GM19328 (cell line): ENCODE data around the gene SH3TC1.
A peak's percentile ranks its signal among the peaks of the same experiment; 100 is the strongest.

ENCODE experiments used
- ATAC-seq: cut with Tn5 transposase; IDR thresholded peaks from one replicate; pipeline ENCODE4 v1.9.1; 2021; ENCODE audit warnings: mild to moderate bottlenecking, moderate library complexity; ENCODE audit not compliant: unreplicated experiment

SH3TC1 gene

DNA sequence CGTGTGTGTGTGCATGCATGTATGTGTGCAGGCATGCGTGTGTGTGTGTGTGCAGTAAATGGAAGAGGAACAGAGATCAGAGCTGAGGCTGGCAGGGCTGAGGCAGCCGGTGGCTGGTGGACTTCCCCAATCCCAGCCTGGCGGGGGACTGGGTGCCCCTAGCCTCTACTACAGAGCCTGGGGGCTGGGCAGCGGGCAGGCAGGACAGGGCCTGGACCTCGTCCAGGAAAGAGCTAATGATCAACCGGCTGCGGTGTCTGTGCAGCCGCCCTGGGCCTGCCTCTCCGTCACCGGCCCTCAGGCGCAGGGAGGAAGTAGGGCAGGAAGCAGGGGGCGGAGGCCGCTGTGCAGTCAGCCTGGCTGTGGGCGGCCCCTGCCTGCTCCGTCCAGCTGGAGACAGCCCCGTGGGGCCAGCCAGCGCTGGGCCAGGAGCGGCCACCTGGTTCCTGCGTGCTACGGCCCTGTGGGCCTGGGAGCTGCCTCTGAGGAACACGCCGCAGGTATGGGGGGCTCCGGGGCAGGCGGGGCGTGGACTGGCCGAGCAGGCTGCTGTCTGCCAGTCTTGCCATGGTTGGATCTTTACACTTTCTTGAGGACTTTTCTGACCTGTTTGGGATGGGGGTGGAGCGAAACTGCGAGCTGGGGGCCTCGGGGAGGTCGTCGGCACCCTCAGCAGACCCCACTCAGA is at the start of gene SH3TC1:
Gene SH3TC1, plus strand, starts transcription at position 385 of the 688 bp plus-strand sequence. CDS start 5,905 bp downstream, outside the sequence.
- peak; percentile 79 for ATAC-seq

- ATAC-seq = no peak
Measured at GRCh38 chr4:8149664-8150063, 49.4 kb upstream of the SH3TC1 start.

DNA sequence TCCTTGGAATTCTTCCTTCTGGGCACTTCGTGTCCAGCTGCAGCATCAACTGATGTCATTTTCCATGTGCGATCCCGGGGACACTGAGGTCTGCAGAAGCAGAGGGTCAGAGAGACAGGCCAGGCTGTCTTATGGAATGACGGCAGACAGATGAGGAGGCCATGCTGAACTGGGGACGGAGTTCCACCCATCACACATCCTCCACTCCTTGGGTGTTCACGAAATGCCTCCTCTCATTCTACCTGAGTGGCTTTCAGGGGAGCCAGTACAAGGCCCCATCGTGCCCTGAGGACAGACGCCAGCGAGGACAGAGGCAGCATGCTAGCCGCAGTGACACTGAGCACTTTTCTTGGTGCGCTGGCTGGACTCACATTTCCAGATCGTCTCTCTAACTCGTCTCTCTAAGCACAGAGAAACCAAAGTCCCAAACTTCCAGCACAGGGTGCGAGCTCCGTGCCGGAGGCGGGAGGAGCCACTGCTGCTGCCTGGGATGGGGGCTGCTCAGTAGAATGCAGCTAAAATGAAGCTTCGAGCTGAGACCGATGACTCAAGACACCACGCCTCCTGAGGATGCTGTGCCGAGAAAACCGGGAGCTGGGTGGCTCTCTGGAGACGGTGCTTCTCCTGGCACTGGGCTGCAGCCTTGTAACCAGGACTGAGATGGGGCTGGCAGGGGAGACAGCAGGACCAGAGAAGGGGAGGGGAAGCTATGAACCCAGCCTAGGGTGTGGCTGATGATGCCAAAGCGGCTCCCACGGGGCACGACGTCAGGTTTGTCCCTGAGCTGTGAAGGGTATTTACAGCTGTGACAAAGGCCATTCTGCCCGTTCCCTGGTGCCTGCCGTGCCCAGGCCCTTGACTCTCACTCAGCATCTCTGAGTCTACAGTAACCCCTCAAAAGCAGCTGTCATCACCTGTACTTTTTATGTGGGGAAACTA is 48.7 kb upstream of the SH3TC1 start:
- ATAC-seq = no peak

GRCh38 chr4:8151165-8151650 is 47.9 kb upstream of the SH3TC1 start:
- ATAC-seq = no peak

DNA sequence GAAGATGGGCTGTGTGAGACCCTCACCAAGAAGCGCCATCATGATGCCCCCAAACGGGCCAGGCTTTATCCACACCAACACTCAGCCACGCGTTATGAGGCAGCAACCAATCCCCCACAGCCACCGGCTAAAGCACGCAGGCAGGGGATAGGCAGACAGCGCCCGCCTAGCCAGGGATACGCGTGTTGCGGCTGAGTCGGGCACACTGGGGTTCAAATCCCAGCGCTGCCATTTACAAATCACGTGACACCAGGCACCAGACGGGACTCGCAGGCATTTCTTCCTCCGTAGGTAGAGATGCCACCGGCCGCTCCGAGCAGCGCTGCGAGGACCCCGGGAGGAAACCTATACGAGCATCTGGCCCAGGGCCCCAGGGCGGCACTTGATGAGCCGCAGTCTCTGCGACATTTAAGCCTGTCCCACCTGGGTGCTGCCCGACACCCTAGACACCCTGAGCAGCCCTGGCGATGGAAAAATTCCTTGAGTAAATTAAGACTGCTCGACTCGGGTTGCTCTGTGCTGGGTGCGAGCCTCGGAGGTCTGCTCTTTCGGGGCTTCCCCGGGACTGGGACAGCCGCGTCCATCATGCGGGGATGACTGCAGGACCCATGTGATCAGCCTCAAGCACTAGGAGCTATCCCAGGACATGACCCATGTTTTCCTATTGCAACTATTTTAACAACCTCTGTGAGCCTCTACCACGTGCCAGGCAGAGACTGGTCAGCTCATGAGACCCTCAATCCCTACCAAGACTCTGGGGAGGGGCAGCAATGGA is 46.8 kb upstream of the SH3TC1 start:
- ATAC-seq = no peak

- ATAC-seq = no peak
Measured at GRCh38 chr4:8152865-8153257, 46.2 kb upstream of the SH3TC1 start.

DNA sequence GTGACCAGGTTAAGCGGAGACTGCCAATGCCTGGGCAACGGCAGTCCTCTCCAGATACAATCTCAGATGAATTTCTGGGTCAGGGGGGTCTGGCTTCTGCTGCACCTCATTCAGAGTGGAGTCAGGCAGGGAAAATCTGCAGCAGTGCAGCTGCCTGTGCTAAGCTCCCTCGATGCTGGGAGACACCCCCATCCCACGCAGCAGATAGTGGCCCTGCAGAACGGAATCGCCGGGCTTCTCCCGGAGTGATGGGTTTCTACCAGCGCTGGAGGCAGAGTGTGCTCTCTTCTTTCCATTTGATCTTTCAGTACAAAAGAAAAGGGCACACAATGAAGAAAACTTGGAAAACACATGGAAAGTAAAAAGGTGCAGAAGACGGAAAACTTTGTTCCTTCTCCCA is 45.6 kb upstream of the SH3TC1 start:
- no peak for ATAC-seq

DNA sequence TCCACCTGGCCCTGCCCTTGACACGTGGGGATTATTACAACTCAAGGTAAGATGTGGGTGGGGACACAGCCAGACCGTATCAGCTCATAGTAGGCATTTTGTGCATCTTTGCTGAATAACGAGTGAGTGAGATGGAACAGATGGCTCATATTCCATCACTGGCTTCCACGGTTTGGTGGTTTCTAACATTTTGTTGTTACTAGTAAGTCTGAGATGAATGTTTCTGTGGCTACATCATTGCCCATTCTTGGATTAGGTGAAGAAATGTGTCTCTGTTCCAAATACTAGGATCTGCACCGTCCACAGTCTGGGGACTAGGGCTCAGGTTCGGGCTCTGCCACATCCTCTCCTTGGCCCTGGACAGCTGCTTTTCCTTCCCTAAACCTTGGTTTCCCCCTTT is 44.0 kb upstream of the SH3TC1 start:
- no peak for ATAC-seq

DNA sequence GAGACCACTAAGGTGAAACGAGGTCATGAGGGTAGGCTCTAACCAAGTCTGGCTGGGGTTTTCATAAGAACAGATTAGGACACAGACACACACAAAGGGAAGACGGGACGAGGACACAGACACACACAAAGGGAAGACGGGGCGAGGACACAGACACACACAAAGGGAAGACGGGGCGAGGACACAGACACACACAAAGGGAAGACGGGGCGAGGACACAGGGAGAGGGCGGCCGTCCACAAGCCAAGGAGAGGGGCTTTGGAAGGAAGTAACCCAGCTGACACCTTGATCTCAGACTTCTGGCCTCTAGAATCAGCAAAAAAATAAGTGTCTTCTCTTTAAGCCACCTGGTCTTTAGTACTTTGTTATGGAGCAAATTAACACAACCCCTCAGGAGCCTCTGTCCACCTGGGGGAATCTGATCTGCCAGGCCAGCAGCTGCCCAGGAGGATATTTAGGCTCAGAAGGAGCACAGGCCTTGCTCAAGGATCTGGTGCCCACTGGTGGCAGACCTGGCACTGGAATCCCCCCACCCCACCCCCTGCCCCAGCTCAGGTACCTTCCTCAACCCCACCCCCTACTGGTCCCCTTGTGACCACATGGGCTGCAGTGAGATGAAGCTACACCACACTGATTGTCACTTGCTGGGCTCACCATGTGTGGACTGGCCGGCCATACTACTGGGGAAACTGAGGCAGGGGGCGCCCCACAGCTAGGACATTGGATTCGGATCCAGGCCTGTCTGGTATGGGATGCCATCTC is 43.2 kb upstream of the SH3TC1 start:
- ATAC-seq = no peak

DNA sequence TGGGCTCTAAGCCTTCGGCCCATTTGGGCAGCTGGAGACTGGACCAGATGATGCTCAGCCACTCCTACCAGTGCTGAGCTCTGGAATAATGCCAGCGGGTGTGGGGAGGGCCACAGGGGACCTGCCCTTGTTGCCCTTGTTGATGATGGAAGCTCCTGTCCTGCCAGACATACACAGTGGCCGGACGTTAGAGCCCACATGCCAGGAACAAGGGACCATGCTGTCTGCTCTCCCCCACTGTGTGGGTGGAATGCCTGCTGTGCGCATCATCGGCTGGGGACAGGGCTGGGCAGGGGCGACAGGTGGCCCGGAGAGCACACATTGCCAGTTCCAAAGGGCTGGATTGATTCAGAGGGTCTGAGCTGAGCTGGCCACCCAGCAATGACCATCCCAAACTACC is 42.5 kb upstream of the SH3TC1 start:
- ATAC-seq = no peak

DNA sequence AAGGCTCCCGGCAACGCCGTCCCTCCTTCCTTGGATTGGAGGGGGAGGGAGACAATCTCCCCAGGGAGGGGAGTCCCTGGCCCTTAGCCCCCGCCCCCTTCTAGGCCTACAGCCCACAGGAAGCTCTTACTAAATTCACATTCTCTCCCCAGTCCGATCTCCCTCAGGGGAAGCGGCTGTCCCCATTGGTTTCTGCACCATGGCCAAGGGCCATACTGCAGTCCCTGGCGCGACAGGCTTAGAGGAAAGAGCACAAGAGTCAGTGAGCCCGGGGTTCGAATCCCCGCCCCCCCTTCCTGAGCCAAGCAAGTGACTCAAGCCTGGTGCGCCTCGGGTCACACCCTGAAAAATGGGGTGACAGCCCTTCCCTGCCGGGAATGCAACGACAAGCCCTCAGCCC is 41.6 kb upstream of the SH3TC1 start:
- ATAC-seq = no peak

DNA sequence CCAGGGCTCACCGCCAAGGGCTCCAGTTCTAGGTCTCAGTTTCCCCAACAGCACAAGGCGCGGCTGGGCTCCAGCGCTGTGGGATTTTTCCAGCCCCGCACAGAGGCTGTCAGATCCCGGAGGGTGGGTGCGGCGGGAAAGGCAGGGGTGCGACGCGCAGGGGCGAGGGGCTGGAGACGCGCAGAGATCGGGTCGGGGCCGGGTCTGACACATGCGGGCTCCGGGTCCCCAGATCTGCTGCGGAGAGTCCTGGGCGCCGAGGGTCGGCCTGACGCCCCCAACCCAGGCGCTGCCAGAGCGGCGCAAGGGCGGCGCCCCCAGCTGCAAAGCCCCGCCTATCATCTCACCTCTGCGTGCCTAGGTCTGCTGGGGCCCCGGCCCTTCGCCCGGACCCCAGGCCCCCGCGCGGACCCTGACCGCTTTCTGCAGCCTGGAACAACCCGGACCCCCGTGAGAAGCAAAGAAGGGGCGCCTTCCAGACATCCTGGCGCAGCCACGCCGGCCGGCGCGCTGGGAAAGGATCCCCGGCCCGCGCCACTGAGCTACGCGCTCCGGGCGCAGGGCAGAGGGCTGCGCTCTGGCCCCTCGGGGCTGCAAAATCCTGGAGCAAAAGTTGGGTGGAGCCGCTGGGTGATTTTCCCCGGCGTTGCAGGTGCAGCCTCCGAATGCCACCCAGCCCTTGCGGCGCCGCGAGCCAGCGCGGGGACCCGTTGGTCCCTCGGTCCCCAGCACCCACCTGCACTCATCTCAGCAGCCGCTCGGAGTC is 41.0 kb upstream of the SH3TC1 start:
- ATAC-seq = no peak

DNA sequence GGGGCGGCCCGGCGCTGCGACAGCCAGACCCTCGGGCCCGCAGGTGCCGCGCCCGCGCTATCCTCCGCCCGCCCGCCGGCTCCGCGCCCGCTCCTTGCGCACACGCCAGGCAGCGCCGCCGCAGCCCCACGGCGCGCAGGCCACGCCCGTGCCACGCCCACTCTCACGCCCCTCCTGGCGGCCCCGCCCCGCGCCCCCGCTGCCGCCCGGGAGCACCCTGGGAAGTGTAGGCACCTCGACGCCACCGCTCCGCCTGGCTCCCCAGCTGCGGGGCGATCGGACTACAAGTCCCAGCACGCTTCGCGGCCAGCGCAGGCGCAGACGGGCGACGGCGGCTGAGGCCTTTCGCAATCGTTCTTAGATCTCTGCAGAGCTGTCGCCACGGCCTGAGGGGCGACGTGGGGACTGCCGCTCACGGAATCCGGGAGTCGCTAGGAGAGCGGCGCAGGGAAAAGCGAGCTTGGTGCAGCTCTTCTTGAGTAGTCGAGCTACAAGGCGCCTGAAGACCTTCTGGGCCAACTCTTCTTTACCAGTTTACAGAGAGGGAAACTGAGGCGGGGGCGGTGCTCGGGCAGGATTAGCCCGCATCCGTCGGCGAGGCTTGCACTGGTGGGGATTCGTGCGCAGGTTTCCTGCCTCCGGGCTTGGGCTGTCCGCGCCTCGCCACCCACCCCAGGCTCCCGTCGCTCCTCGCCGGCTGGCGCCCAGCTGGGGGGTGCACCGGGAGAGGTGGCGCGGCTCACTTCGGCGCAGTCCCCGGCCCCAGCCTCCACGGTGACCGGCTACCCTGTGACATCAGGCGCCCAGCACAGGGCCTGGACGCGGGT is 40.2 kb upstream of the SH3TC1 start, which contains the start of gene ABLIM2:
Gene ABLIM2, minus strand, starts transcription at position 104 of the 827 bp plus-strand sequence. CDS start 124 bp downstream, outside the sequence.
- ATAC-seq = peak; percentile 95

GRCh38 chr4:8159537-8160232 is 39.4 kb upstream of the SH3TC1 start:
- ATAC-seq = no peak

GRCh38 chr4:8160233-8160560 is 38.9 kb upstream of the SH3TC1 start:
- ATAC-seq = no peak

DNA sequence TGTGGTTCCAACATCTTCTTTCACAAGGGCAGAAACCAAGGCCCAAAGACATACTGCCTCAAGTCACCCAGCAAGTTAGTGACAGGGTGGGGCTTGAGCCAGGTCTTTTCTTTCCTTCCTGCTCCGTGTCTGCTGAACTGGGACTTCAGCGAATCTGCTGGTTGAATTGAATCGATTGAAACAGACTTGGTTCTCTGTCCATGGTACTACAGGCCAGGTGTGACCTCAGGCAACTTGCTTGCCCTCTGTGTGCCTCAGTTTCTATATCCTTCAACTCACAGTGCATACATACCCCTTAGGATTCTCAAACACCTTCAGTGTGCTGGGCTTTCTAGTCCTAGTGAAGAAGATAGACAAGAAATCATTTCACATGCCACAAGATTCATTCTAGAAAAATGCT is 38.5 kb upstream of the SH3TC1 start:
- ATAC-seq = no peak

- no peak for ATAC-seq
Measured at GRCh38 chr4:8162625-8163024, 36.5 kb upstream of the SH3TC1 start.

- no peak for ATAC-seq
Measured at GRCh38 chr4:8163026-8163425, 36.1 kb upstream of the SH3TC1 start.
